H1 (cell line): Measurements from ENCODE around the gene CNGA2. TPM values are rescaled to one million over a fixed set of nuclear protein-coding genes. Genes with fewer than 3 reads are reported as not detected.

ENCODE experiments used
- KDM4A ChIP-seq: IDR thresholded peaks from one replicate; pipeline ENCODE4 v1.7.1; 2012; ENCODE audit warnings: low read depth, mild to moderate bottlenecking, moderate library complexity, low read length, inconsistent platforms; ENCODE audit not compliant: severe bottlenecking
- SIX5 ChIP-seq: IDR thresholded peaks from 2 replicates; pipeline ENCODE4 v1.6.1; 2011; ENCODE audit warnings: mild to moderate bottlenecking, low read depth, low read length
- polyA plus RNA-seq, 7 experiments: library from polyadenylated mRNA; depleted of rRNA in 3 of 7; stranded (reverse) in 5 of 7; unstranded in 2 of 7; fragments of >200 nt in 5 of 7; fragments of 200-250 nt in 2 of 7; gene quantifications; 1 replicate in 5 of 7; 2 replicates in 1 of 7; 4 replicates in 1 of 7; pipeline versions ENCODE4 v1.2.1 to v1.2.3, GENCODE V29; 2011 to 2013; ENCODE audit warnings: missing spikeins in 2 of 7, mixed read lengths in 2 of 7
- total RNA-seq: library from RNA; stranded (reverse); fragmentation: NEBNext Ultra II Directional; extraction: Animal tissue kit (Norgen Biotek cat#: 25700); gene quantifications from 2 replicates; pipeline ENCODE4 v1.2.1, GENCODE V29; 2021
- TF ChIP-seq, protein P1 (sequence below): IDR thresholded peaks from 2 replicates; pipeline ENCODE4 v1.6.1; 2011; ENCODE audit warnings: low read depth, mild to moderate bottlenecking, low read length; ENCODE audit not compliant: insufficient read depth

The CNGA2 gene
- total and polyA plus RNA-seq, 2 of the 8 experiments (the other 6 are each of a cell fraction or from before 2014, with no cell fraction given) = not detected

DNA sequence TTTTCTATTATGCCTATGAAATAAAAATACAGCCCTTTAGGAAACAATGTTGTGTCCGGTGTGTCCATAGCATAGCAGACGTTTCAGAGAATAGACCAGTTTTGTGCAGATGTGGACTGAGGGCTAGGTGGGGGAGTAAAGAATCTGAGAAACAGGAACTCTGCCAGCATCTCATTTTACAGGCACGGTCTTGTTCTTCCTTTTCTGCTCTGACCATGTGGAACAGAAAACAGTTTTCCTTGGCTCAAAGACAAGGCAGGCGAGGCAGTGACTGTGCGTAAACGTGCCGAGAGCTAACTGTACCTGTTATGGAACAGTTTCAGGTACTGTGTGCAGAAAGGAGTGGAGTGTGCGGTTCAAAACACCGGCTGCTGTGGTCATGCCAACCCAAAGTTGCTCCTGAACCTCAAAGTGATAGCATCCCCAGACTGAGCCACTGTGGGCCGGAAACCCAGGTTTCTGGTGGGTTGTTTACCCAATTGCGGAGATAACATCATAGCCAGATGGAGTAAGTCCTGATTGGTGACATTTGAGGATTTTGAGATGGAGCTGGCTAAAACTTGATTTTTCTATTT lies 20.2 kb downstream of the CNGA2 start (continued):
- TF ChIP-seq, protein P1, sequence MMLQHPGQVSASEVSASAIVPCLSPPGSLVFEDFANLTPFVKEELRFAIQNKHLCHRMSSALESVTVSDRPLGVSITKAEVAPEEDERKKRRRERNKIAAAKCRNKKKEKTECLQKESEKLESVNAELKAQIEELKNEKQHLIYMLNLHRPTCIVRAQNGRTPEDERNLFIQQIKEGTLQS = no peak
- TF ChIP-seq SIX5 = no peak
- no peak for TF ChIP-seq KDM4A
